Measurements from ENCODE around the gene LCP1.

Gene LCP1

GRCh38 chr13:46173656-46174055, 8.3 kb downstream of the LCP1 start:
- peak overlapping the region; percentile 26 for H3K4me3 ChIP-seq (ENCODE audit: low read depth, low read length)
- DNase-seq (ENCODE audit: low read depth) = no peak
- TF ChIP-seq CTCF (IDR thresholded peaks at IDR 0.05; ENCODE audit: low read depth, low read length, missing control alignments) = no peak

GRCh38 chr13:46172531-46172991, 9.4 kb downstream of the LCP1 start:
- no peak for TF ChIP-seq CTCF (IDR thresholded peaks at IDR 0.05; ENCODE audit: low read depth, low read length, missing control alignments)
- peak overlapping the region; percentile 26; the same call in 1 of the 2 replicates for H3K4me3 ChIP-seq (ENCODE audit: low read depth, low read length)
- peak; percentile 64 for DNase-seq (ENCODE audit: low read depth)

- no peak for TF ChIP-seq CTCF (IDR thresholded peaks at IDR 0.05; ENCODE audit: low read depth, low read length, missing control alignments)
- no peak for DNase-seq (ENCODE audit: low read depth)
- peak overlapping the region; percentile 26; the same call in 1 of the 2 replicates for H3K4me3 ChIP-seq (ENCODE audit: low read depth, low read length)
Observed at GRCh38 chr13:46171739-46172138, 10.2 kb downstream of the LCP1 start.

GRCh38 chr13:46171217-46171616, 10.8 kb downstream of the LCP1 start:
- DNase-seq (ENCODE audit: low read depth) = no peak
- no peak for TF ChIP-seq CTCF (IDR thresholded peaks at IDR 0.05; ENCODE audit: low read depth, low read length, missing control alignments)
- peak overlapping the region; percentile 26 for H3K4me3 ChIP-seq (ENCODE audit: low read depth, low read length)

- no peak for DNase-seq (ENCODE audit: low read depth)
- no peak for TF ChIP-seq CTCF (IDR thresholded peaks at IDR 0.05; ENCODE audit: low read depth, low read length, missing control alignments)
- peak overlapping the region; percentile 26; the same call in 1 of the 2 replicates for H3K4me3 ChIP-seq (ENCODE audit: low read depth, low read length)
Observed at GRCh38 chr13:46170687-46171086, 11.3 kb downstream of the LCP1 start.

- H3K4me3 ChIP-seq (ENCODE audit: low read depth, low read length) = peak overlapping the region; percentile 15; the same call in 1 of the 2 replicates
- TF ChIP-seq CTCF (IDR thresholded peaks at IDR 0.05; ENCODE audit: low read depth, low read length, missing control alignments) = no peak
- DNase-seq (ENCODE audit: low read depth) = no peak
Observed at GRCh38 chr13:46170268-46170667, 11.7 kb downstream of the LCP1 start.

- no peak for TF ChIP-seq CTCF (IDR thresholded peaks at IDR 0.05; ENCODE audit: low read depth, low read length, missing control alignments)
- DNase-seq (ENCODE audit: low read depth) = no peak
- H3K4me3 ChIP-seq (ENCODE audit: low read depth, low read length) = peak overlapping the region; percentile 8; the same call in 1 of the 2 replicates
Observed at GRCh38 chr13:46169758-46170157, 12.2 kb downstream of the LCP1 start.
